OCI-LY7 (cell line): ENCODE measurements around the gene MEF2B.

ENCODE experiments used
- EZH2phosphoT487 ChIP-seq: fragments of 200-600 bp; sonication (generic); IDR thresholded peaks from 2 replicates; pipeline ENCODE4 v1.6.1; 2018; ENCODE audit warnings: low read depth, borderline replicate concordance, mild to moderate bottlenecking, mixed run types, antibody characterized with exemption, low read length, moderate library complexity, mixed read lengths
- TF ChIP-seq, protein P1 (sequence below): fragments of 200-600 bp; sonication (generic); conservative IDR thresholded peaks from 2 replicates; pipeline ENCODE4 v1.5.1; 2014; ENCODE audit warnings: mild to moderate bottlenecking, antibody characterized with exemption, low read length, moderate library complexity, mixed read lengths

GRCh38 chr19:19110410-19111135 lies 59.5 kb downstream of the MEF2B start:
- no peak for TF ChIP-seq EZH2phosphoT487
- TF ChIP-seq, protein P1, sequence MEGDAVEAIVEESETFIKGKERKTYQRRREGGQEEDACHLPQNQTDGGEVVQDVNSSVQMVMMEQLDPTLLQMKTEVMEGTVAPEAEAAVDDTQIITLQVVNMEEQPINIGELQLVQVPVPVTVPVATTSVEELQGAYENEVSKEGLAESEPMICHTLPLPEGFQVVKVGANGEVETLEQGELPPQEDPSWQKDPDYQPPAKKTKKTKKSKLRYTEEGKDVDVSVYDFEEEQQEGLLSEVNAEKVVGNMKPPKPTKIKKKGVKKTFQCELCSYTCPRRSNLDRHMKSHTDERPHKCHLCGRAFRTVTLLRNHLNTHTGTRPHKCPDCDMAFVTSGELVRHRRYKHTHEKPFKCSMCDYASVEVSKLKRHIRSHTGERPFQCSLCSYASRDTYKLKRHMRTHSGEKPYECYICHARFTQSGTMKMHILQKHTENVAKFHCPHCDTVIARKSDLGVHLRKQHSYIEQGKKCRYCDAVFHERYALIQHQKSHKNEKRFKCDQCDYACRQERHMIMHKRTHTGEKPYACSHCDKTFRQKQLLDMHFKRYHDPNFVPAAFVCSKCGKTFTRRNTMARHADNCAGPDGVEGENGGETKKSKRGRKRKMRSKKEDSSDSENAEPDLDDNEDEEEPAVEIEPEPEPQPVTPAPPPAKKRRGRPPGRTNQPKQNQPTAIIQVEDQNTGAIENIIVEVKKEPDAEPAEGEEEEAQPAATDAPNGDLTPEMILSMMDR: peak; percentile 46
